Stimulated activated CD4-positive, alpha-beta T cell treated with anti-CD3 and anti-CD28 coated beads, Interleukin-4, amount 100 ng/mL, for 24 hours (primary cell): ENCODE measurements around the gene KBTBD3.

Experiments
- DNase-seq: peaks from one replicate; pipeline ENCODE4 v3.0.0-alpha.2; 2020

Gene KBTBD3

GRCh38 chr11:106076919-106077608 is at the start of gene KBTBD3:
TSS of gene KBTBD3 (minus strand) at chr11:106077347. CDS start at chr11:106059097, 18,250 bp downstream.
- DNase-seq: peak; percentile 99

- no peak for DNase-seq
Measured at GRCh38 chr11:106121570-106122320, 44.6 kb upstream of the KBTBD3 start.

GRCh38 chr11:106105986-106106385 is 28.8 kb upstream of the KBTBD3 start:
- no peak for DNase-seq

- DNase-seq: no peak
Measured at GRCh38 chr11:106101819-106102218, 24.7 kb upstream of the KBTBD3 start.

- no peak for DNase-seq
Measured at GRCh38 chr11:106101370-106101769, 24.2 kb upstream of the KBTBD3 start.

GRCh38 chr11:106098893-106099553 is 21.9 kb upstream of the KBTBD3 start:
- DNase-seq: no peak

GRCh38 chr11:106092446-106092845 is 15.3 kb upstream of the KBTBD3 start:
- no peak for DNase-seq

- DNase-seq: peak; percentile 22
Measured at GRCh38 chr11:106091480-106092123, 14.5 kb upstream of the KBTBD3 start.

GRCh38 chr11:106088896-106089295 is 11.7 kb upstream of the KBTBD3 start:
- DNase-seq: no peak

GRCh38 chr11:106087815-106088435 is 10.8 kb upstream of the KBTBD3 start:
- DNase-seq: peak; percentile 47

GRCh38 chr11:106086850-106087249 is 9.7 kb upstream of the KBTBD3 start:
- no peak for DNase-seq

GRCh38 chr11:106086135-106086534 is 9.0 kb upstream of the KBTBD3 start:
- no peak for DNase-seq

GRCh38 chr11:106082096-106082495 is 4.9 kb upstream of the KBTBD3 start:
- no peak for DNase-seq

- DNase-seq: no peak
Measured at GRCh38 chr11:106077609-106078455, 685 bp upstream of the KBTBD3 start, which contains the start of gene AASDHPPT. TSS of gene AASDHPPT (plus strand) at chr11:106077662. CDS start at chr11:106077711, 49 bp downstream.

GRCh38 chr11:106076171-106076918 is 802 bp downstream of the KBTBD3 start:
- DNase-seq: no peak

GRCh38 chr11:106072804-106073203 is 4.3 kb downstream of the KBTBD3 start:
- no peak for DNase-seq

GRCh38 chr11:106070606-106071005 is 6.5 kb downstream of the KBTBD3 start:
- no peak for DNase-seq

GRCh38 chr11:106063009-106063408 is 14.1 kb downstream of the KBTBD3 start:
- DNase-seq: no peak

GRCh38 chr11:106061954-106062949 is 14.9 kb downstream of the KBTBD3 start:
- DNase-seq: no peak
